ENCODE data around the gene LDLRAD1.

GRCh38 chr1:54037476-54037875 lies 19.5 kb upstream of the LDLRAD1 start:
- TF ChIP-seq CTCF (IDR thresholded peaks at IDR 0.05) = no peak
- TF ChIP-seq POLR2A (IDR thresholded peaks at IDR 0.05) = no peak

Data from testis (tissue), 2 donors.